Retina (tissue), 1 donor: Measurements from ENCODE around the gene HDAC7.

Experiments used
- DNase-seq: peaks from one replicate; pipeline ENCODE4 v3.0.0-alpha.2; 2016

The HDAC7 gene

GRCh38 chr12:47776471-47777143 lies 43.1 kb downstream of the HDAC7 start:
- no peak for DNase-seq

- no peak for DNase-seq
These were observed 44.4 kb downstream of the HDAC7 start for GRCh38 chr12:47775100-47775911.

GRCh38 chr12:47774663-47775062 lies 45.0 kb downstream of the HDAC7 start:
- no peak for DNase-seq

GRCh38 chr12:47773858-47774580 lies 45.7 kb downstream of the HDAC7 start:
- DNase-seq = no peak

GRCh38 chr12:47773062-47773857 lies 46.4 kb downstream of the HDAC7 start, which contains the start of gene SLC48A1:
TSS of gene SLC48A1 (plus strand) at chr12:47773238. CDS start at chr12:47773305, 67 bp downstream.
- DNase-seq = peak; percentile 77

- DNase-seq = no peak
These were observed 47.0 kb downstream of the HDAC7 start for GRCh38 chr12:47772738-47773061.

GRCh38 chr12:47772094-47772660 lies 47.5 kb downstream of the HDAC7 start:
- DNase-seq = no peak

- DNase-seq = no peak
These were observed 48.4 kb downstream of the HDAC7 start for GRCh38 chr12:47771304-47771703.

- no peak for DNase-seq
These were observed 49.5 kb downstream of the HDAC7 start for GRCh38 chr12:47770086-47770726.

GRCh38 chr12:47769234-47770085 lies 50.2 kb downstream of the HDAC7 start:
- DNase-seq = no peak

GRCh38 chr12:47768323-47768811 lies 51.3 kb downstream of the HDAC7 start:
- DNase-seq = no peak

GRCh38 chr12:47767216-47767724 lies 52.4 kb downstream of the HDAC7 start:
- DNase-seq = no peak

GRCh38 chr12:47766502-47767215 lies 53.0 kb downstream of the HDAC7 start:
- DNase-seq = no peak

- no peak for DNase-seq
These were observed 56.0 kb downstream of the HDAC7 start for GRCh38 chr12:47763481-47764346.

GRCh38 chr12:47762850-47763465 lies 56.7 kb downstream of the HDAC7 start:
- DNase-seq = peak; percentile 38

- DNase-seq = peak; percentile 86
These were observed 60.6 kb downstream of the HDAC7 start, which contains the start of gene RAPGEF3 for GRCh38 chr12:47758834-47759690. TSS of gene RAPGEF3 (minus strand) at chr12:47758880. CDS start at chr12:47758556, 324 bp downstream.

- DNase-seq = no peak
These were observed 61.2 kb downstream of the HDAC7 start for GRCh38 chr12:47758584-47758833.
